ENCODE results near the gene PIK3R2. TPM values are rescaled to one million over a fixed set of nuclear protein-coding genes. Genes with fewer than 3 reads are reported as not detected.

Gene PIK3R2
- total RNA-seq, 2 experiments from 2014 or later = 3.2 to 20.5 TPM

DNA sequence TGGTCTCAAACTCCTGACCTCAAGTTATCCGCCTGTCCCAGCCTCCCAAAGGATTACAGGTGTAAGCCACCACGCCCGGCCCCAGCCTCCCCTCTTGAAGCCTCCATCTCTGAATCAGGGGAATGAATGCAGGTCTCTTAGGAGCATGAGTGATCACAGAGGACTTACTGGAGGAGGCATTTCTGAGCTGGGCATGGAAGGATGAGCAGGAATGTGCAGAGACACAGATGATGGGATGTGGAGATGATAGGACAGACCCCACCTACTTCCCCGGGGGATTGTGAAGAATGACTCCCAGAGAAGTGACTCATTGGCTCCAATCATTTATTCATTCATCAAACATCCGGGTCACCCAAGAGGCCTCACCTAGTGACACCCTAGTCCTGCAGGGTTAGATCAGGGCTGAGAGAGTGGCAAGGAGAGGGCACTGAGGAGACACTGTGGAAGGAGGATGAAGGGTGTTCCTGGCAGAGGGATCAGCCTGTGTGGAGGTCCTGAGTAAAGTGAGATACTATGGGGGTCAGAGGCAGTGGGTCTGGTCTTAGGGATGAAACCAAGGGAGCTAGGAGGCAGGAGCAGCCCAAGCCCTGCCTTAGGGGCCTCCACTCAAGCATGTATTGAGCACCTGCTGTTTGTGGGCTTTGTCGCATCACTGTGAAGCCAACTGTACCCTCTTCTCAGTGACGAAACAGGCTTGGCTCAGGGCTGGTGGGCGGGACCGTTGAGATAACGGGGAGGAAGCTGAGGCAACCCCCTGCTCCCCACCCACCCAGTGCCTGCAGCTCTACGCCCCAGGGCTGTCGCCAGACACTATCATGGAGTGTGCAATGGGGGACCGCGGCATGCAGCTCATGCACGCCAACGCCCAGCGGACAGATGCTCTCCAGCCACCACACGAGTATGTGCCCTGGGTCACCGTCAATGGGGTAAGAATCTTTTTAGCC, 23.7 kb downstream of the PIK3R2 start:
- Histone ChIP-seq H3K27ac (ENCODE audit: low read depth, low read length, poor library complexity, severe bottlenecking) (no peak overlapping the region), H3K9me2 (ENCODE audit: insufficient read depth, low read length) (no peaks in the 10 kb centered on the region), H3K36me3 (ENCODE audit: insufficient read depth, low read length) (peaks cover 42% of the 10 kb centered on the region), H4K20me1 (ENCODE audit: insufficient read depth, low read length) (peaks cover 6% of the 10 kb centered on the region; the same call in 1 of the 2 replicates), H2AFZ (ENCODE audit: low read length) (no peak overlapping the region), H3K4me1 (ENCODE audit: insufficient read depth, low read length, poor library complexity, severe bottlenecking) (peaks cover 48% of the 10 kb centered on the region), H3K9me3 (ENCODE audit: low read length) (no peaks in the 10 kb centered on the region), H3K4me3 (ENCODE audit: low read depth, low read length, poor library complexity, severe bottlenecking) (no peak overlapping the region), H3K4me2 (ENCODE audit: low read length) (peak overlapping the region; percentile 18; the same call in 1 of the 2 replicates), H3K79me2 (ENCODE audit: insufficient read depth, low read depth, low read length) (peaks cover 24% of the 10 kb centered on the region)
- intact Hi-C loops (cut with micrococcal nuclease; ENCODE audit: unreplicated experiment) = no loop called here
- TF ChIP-seq EZH2phosphoT487 (IDR thresholded peaks at IDR 0.05; ENCODE audit: borderline replicate concordance, low read depth, low read length) = no peak
- TF ChIP-seq, protein P1, sequence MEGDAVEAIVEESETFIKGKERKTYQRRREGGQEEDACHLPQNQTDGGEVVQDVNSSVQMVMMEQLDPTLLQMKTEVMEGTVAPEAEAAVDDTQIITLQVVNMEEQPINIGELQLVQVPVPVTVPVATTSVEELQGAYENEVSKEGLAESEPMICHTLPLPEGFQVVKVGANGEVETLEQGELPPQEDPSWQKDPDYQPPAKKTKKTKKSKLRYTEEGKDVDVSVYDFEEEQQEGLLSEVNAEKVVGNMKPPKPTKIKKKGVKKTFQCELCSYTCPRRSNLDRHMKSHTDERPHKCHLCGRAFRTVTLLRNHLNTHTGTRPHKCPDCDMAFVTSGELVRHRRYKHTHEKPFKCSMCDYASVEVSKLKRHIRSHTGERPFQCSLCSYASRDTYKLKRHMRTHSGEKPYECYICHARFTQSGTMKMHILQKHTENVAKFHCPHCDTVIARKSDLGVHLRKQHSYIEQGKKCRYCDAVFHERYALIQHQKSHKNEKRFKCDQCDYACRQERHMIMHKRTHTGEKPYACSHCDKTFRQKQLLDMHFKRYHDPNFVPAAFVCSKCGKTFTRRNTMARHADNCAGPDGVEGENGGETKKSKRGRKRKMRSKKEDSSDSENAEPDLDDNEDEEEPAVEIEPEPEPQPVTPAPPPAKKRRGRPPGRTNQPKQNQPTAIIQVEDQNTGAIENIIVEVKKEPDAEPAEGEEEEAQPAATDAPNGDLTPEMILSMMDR (conservative IDR thresholded peaks at IDR 0.05; ENCODE audit: low read length) = no peak
- DNase-seq (ENCODE audit: low spot score) = no peak
- BruUV-seq (replicated peaks) = no TSS peak
- ChIA-PET CTCF (ENCODE audit: unreplicated experiment) (no interaction called here), POLR2A (no interaction called here)

DNA sequence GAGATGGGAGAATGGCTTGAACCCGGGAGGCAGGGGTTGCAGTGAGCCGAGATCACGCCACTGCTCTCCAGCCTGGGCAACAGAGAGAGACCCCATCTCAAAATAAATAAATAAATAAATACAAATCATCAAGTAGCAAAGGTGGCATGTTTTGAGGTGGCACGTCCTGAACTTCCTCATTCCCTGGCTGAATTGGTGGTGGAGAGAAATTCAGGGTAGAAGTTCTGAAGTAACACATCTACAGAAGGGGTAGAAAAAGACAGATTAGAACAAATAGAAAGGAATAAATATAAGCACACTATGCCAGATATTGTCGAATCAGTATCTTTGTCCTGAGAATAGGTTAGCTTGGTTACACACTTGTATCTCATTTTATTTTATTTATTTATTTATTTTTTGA, 27.0 kb downstream of the PIK3R2 start:
- peaks cover 46% of the 10 kb centered on the region for H3K36me3 ChIP-seq (ENCODE audit: insufficient read depth, low read length)
- H4K20me1 ChIP-seq (ENCODE audit: insufficient read depth, low read length) = peaks cover 6% of the 10 kb centered on the region; the same call in 1 of the 2 replicates
- no peaks in the 10 kb centered on the region for H3K9me3 ChIP-seq (ENCODE audit: low read length)
- H3K4me2 ChIP-seq (ENCODE audit: low read length) = no peak overlapping the region
- no TSS peak for BruUV-seq (replicated peaks)
- no peaks in the 10 kb centered on the region for H3K9me2 ChIP-seq (ENCODE audit: insufficient read depth, low read length)
- H3K4me3 ChIP-seq (ENCODE audit: low read depth, low read length, poor library complexity, severe bottlenecking) = no peak overlapping the region
- H2AFZ ChIP-seq (ENCODE audit: low read length) = no peak overlapping the region
- H3K27ac ChIP-seq (ENCODE audit: low read depth, low read length, poor library complexity, severe bottlenecking) = no peak overlapping the region
- peaks cover 13% of the 10 kb centered on the region for H3K79me2 ChIP-seq (ENCODE audit: insufficient read depth, low read depth, low read length)
- peaks cover 27% of the 10 kb centered on the region for H3K4me1 ChIP-seq (ENCODE audit: insufficient read depth, low read length, poor library complexity, severe bottlenecking)
- no peak for DNase-seq (ENCODE audit: low spot score)
- intact Hi-C loops (cut with micrococcal nuclease; ENCODE audit: unreplicated experiment) = no loop called here
- POLR2A ChIA-PET = no interaction called here
- CTCF ChIA-PET (ENCODE audit: unreplicated experiment) = no interaction called here
- no peak for TF ChIP-seq EZH2phosphoT487 (IDR thresholded peaks at IDR 0.05; ENCODE audit: borderline replicate concordance, low read depth, low read length)
- TF ChIP-seq, protein P1 (conservative IDR thresholded peaks at IDR 0.05; ENCODE audit: low read length) = no peak

DNA sequence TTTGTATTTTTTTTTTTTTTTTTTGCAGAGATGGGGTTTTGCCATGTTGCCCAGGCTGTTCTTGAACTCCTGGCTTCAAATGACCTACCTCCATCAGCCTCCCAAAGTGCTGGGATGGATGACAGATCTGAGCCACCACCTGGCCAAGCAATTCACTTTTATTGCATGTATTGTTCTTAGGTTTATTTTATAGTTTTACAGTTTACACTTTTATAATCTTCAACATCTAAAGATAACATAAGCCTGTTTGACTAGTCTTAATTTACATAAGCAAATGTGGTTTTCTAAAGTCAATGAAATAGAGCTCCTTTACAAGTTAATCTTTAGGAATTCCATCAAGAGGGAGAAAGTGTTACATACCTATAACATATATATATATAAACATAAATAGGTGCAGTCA, 30.6 kb downstream of the PIK3R2 start:
- Histone ChIP-seq H3K9me3 (ENCODE audit: low read length) (no peaks in the 10 kb centered on the region), H2AFZ (ENCODE audit: low read length) (no peak overlapping the region), H3K79me2 (ENCODE audit: insufficient read depth, low read depth, low read length) (no peaks in the 10 kb centered on the region), H3K4me3 (ENCODE audit: low read depth, low read length, poor library complexity, severe bottlenecking) (no peak overlapping the region), H3K9me2 (ENCODE audit: insufficient read depth, low read length) (no peaks in the 10 kb centered on the region), H3K4me1 (ENCODE audit: insufficient read depth, low read length, poor library complexity, severe bottlenecking) (peaks cover 25% of the 10 kb centered on the region), H3K36me3 (ENCODE audit: insufficient read depth, low read length) (peaks cover 14% of the 10 kb centered on the region), H4K20me1 (ENCODE audit: insufficient read depth, low read length) (no peaks in the 10 kb centered on the region), H3K27ac (ENCODE audit: low read depth, low read length, poor library complexity, severe bottlenecking) (no peak overlapping the region), H3K4me2 (ENCODE audit: low read length) (no peak overlapping the region)
- ChIA-PET POLR2A (interaction anchor here (0.6 kb wide), 1 partner anchor 138 kb away, joined by 3 read pairs; no protein-coding TSS in a partner anchor), CTCF (ENCODE audit: unreplicated experiment) (interaction anchor here (1.0 kb wide), 1 partner anchor 13 kb away, joined by 3 read pairs; no protein-coding TSS in a partner anchor)
- TF ChIP-seq EZH2phosphoT487 (IDR thresholded peaks at IDR 0.05; ENCODE audit: borderline replicate concordance, low read depth, low read length) = no peak
- TF ChIP-seq, protein P1 (conservative IDR thresholded peaks at IDR 0.05; ENCODE audit: low read length) = no peak
- intact Hi-C loops (cut with micrococcal nuclease; ENCODE audit: unreplicated experiment) = no loop called here
- no peak for DNase-seq (ENCODE audit: low spot score)
- BruUV-seq (replicated peaks) = TSS peak; percentile 54

All from OCI-LY7 (cell line).